ENCODE data around the gene TM2D1.
"Not testable (repeated sequence)": the region's sequence is repeated elsewhere in the genome, so short reads cannot be mapped to it uniquely, and the experiment has no call there.

TM2D1 gene

GRCh38 chr1:61676881-61677280 lies 48.1 kb downstream of the TM2D1 start:
- WGBS (ENCODE audit: insufficient coverage, insufficient read length), result no CpG with 5 or more reads among the region's 2 CpGs
- H3K4me3 ChIP-seq (ENCODE audit: low read length); H3K27me3 ChIP-seq (ENCODE audit: control insufficient read depth, insufficient read depth, low read length); DNase-seq (ENCODE audit: low read depth, low spot score); H3K27ac ChIP-seq (ENCODE audit: low read length); H3K4me1 ChIP-seq (ENCODE audit: control insufficient read depth, insufficient read depth, low read length); H3K9me3 ChIP-seq (ENCODE audit: control insufficient read depth, insufficient read depth, low read length); H3K36me3 ChIP-seq (ENCODE audit: control insufficient read depth, insufficient read depth, low read length): not testable (repeated sequence)

GRCh38 chr1:61674221-61674620 lies 50.7 kb downstream of the TM2D1 start:
- Histone ChIP-seq H3K27me3 (ENCODE audit: control insufficient read depth, insufficient read depth, low read length) (no peaks in the 10 kb centered on the region), H3K27ac (ENCODE audit: low read length) (no peak overlapping the region), H3K4me1 (ENCODE audit: control insufficient read depth, insufficient read depth, low read length) (no peaks in the 10 kb centered on the region), H3K4me3 (ENCODE audit: low read length) (no peak overlapping the region), H3K36me3 (ENCODE audit: control insufficient read depth, insufficient read depth, low read length) (no peaks in the 10 kb centered on the region), H3K9me3 (ENCODE audit: control insufficient read depth, insufficient read depth, low read length) (no peaks in the 10 kb centered on the region)
- DNase-seq (ENCODE audit: low read depth, low spot score), result no peak
- WGBS (ENCODE audit: insufficient coverage, insufficient read length), result no CpG with 5 or more reads among the region's 3 CpGs

DNA sequence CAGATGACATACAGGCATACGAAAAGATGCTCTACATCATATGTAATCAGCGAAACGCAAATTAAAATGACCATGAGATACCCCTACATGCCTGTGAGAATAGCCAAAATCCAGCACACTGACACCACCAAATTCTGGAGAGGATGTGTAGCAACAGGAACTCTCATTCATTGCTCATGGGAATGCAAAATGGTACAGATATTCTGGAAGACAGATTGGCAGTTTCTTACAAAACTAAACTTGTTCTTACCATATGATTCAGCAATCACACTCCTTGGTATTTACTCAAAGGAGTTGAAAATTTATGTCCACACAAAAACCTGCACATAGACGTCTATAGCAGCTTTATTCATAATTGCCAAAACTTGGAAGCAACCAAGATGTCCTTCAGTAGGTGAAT lies 52.6 kb downstream of the TM2D1 start:
- WGBS (ENCODE audit: insufficient coverage, insufficient read length), result no CpG with 5 or more reads among the region's 4 CpGs
- no peaks in the 10 kb centered on the region for H3K4me1 ChIP-seq (ENCODE audit: control insufficient read depth, insufficient read depth, low read length)
- H3K4me3 ChIP-seq (ENCODE audit: low read length), result no peak overlapping the region
- no peaks in the 10 kb centered on the region for H3K9me3 ChIP-seq (ENCODE audit: control insufficient read depth, insufficient read depth, low read length)
- no peak overlapping the region for H3K27ac ChIP-seq (ENCODE audit: low read length)
- DNase-seq (ENCODE audit: low read depth, low spot score), result no peak
- H3K27me3 ChIP-seq (ENCODE audit: control insufficient read depth, insufficient read depth, low read length), result no peaks in the 10 kb centered on the region
- no peaks in the 10 kb centered on the region for H3K36me3 ChIP-seq (ENCODE audit: control insufficient read depth, insufficient read depth, low read length)

DNA sequence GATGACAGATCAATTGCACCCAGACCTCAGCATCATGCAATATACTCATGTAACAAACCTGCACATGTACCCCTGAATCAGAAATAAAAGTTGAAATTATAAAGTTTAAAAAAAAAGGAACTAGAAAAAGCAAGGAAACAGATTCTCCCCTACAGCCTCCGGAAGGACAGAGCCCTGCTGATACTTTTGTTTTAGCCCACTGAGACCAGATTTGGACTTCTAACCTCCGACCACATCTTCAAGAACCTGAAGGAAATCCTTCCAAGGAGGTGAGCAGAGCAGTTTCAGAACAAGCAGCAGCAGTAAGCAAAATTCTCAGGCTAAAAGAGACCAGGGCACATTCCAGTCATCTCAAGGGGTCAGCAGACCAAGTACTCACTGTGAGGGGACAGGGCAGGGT lies 54.5 kb downstream of the TM2D1 start:
- no peak for DNase-seq (ENCODE audit: low read depth, low spot score)
- no CpG with 5 or more reads among the region's 2 CpGs for WGBS (ENCODE audit: insufficient coverage, insufficient read length)

DNA sequence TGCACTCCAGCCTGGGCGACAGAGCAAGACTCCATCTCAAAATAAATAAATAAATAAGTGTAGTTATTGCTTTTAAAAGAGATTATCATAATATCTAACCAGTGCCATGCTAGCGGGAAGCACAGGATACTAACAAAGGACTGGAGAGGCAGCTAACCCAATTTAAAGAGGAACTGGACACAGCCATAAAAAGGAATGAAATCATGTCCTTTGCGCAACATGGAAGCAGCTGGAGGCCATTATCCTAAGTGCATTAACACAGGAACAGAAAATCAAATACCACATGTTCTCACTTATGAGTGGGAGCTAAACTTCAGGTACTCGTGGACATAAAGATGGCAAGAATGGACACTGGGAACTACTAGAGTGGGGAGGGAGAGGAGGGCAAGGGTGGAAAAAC lies 54.9 kb downstream of the TM2D1 start:
- no peak for DNase-seq (ENCODE audit: low read depth, low spot score)
- WGBS (ENCODE audit: insufficient coverage, insufficient read length), result no CpG with 5 or more reads among the region's 4 CpGs
- H3K36me3 ChIP-seq (ENCODE audit: control insufficient read depth, insufficient read depth, low read length), result no peaks in the 10 kb centered on the region
- H3K4me1 ChIP-seq (ENCODE audit: control insufficient read depth, insufficient read depth, low read length), result no peaks in the 10 kb centered on the region
- no peak overlapping the region for H3K4me3 ChIP-seq (ENCODE audit: low read length)
- no peak overlapping the region for H3K27ac ChIP-seq (ENCODE audit: low read length)
- no peaks in the 10 kb centered on the region for H3K27me3 ChIP-seq (ENCODE audit: control insufficient read depth, insufficient read depth, low read length)
- no peaks in the 10 kb centered on the region for H3K9me3 ChIP-seq (ENCODE audit: control insufficient read depth, insufficient read depth, low read length)

More for the DNA sequence above, 54.5 kb downstream of the TM2D1 start:
- Histone ChIP-seq H3K27ac (ENCODE audit: low read length) (no peak overlapping the region), H3K4me3 (ENCODE audit: low read length) (no peak overlapping the region), H3K4me1 (ENCODE audit: control insufficient read depth, insufficient read depth, low read length) (no peaks in the 10 kb centered on the region), H3K27me3 (ENCODE audit: control insufficient read depth, insufficient read depth, low read length) (no peaks in the 10 kb centered on the region), H3K9me3 (ENCODE audit: control insufficient read depth, insufficient read depth, low read length) (no peaks in the 10 kb centered on the region), H3K36me3 (ENCODE audit: control insufficient read depth, insufficient read depth, low read length) (no peaks in the 10 kb centered on the region)

GRCh38 chr1:61659061-61659460 lies 65.9 kb downstream of the TM2D1 start:
- DNase-seq (ENCODE audit: low read depth, low spot score), result no peak
- WGBS (ENCODE audit: insufficient coverage, insufficient read length), result no CpG with 5 or more reads among the region's 2 CpGs

GRCh38 chr1:61655453-61655852 lies 69.5 kb downstream of the TM2D1 start:
- H3K27ac ChIP-seq (ENCODE audit: low read length), result no peak overlapping the region
- no peaks in the 10 kb centered on the region for H3K27me3 ChIP-seq (ENCODE audit: control insufficient read depth, insufficient read depth, low read length)
- H3K9me3 ChIP-seq (ENCODE audit: control insufficient read depth, insufficient read depth, low read length), result no peaks in the 10 kb centered on the region
- no CpG with 5 or more reads among the region's 3 CpGs for WGBS (ENCODE audit: insufficient coverage, insufficient read length)
- no peak for DNase-seq (ENCODE audit: low read depth, low spot score)
- no peak overlapping the region for H3K4me3 ChIP-seq (ENCODE audit: low read length)
- no peaks in the 10 kb centered on the region for H3K4me1 ChIP-seq (ENCODE audit: control insufficient read depth, insufficient read depth, low read length)
- H3K36me3 ChIP-seq (ENCODE audit: control insufficient read depth, insufficient read depth, low read length), result no peaks in the 10 kb centered on the region

More at GRCh38 chr1:61659061-61659460, 65.9 kb downstream of the TM2D1 start:
- Histone ChIP-seq H3K27ac (ENCODE audit: low read length) (no peak overlapping the region), H3K4me1 (ENCODE audit: control insufficient read depth, insufficient read depth, low read length) (no peaks in the 10 kb centered on the region), H3K4me3 (ENCODE audit: low read length) (no peak overlapping the region), H3K36me3 (ENCODE audit: control insufficient read depth, insufficient read depth, low read length) (no peaks in the 10 kb centered on the region), H3K9me3 (ENCODE audit: control insufficient read depth, insufficient read depth, low read length) (no peaks in the 10 kb centered on the region), H3K27me3 (ENCODE audit: control insufficient read depth, insufficient read depth, low read length) (no peaks in the 10 kb centered on the region)

DNA sequence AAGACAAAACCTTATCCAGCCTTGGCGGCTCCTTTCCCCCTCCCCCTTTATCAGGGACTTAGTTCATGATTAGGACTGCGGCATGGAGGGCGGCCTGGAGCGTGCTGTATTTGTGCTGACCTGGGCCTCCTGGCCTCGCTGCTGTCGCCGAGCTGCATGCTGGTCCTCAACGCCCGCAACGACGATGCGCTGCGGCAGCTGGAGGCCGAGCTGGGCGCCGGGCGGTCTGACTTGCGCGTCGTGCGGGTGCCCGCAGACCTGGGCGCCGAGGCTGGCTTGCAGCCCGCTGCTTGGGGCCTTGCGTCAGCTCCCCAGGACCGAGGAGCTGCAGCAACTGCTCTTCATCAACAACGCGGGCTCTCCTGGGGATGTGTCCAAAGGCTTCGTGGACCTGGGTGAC lies 70.9 kb downstream of the TM2D1 start:
- H3K9me3 ChIP-seq (ENCODE audit: control insufficient read depth, insufficient read depth, low read length), result no peaks in the 10 kb centered on the region
- no CpG with 5 or more reads among the region's 30 CpGs for WGBS (ENCODE audit: insufficient coverage, insufficient read length)

DNA sequence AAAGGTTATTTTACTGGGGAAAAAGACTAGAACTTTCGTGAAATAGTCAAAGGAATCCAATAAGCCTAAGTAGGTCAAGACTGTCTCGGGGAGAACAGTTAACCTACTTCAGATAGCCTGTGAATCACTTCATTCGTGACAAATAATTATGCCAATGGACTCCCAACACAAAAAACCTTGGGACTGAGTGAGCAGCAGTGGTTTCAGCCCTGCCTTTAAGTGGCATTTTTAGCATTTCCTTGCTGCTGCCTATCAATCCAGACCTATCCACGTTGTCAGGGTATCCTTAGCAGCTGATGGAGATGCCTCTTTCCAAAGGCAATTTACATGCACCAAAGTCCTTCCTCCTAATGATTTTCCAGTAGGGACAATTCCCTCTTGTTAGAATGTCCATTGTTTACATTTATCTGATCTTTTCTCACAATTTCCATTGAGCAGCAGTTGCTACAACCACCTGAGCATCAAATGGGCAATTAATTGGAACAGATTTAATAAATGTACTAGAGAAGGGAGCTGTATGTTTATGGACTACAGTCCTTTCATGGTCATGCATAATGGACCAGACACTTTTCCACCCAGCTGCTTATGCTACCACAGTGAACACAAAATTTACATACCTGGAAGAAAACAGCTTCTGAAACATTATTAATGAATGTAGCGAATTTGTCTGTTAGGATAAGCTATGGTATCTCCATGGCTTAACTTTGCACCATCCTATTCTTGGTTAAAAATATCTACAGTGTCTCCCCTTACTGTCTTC lies 75.8 kb downstream of the TM2D1 start:
- WGBS (ENCODE audit: insufficient coverage, insufficient read length), result no CpG with 5 or more reads among the region's 5 CpGs
- Histone ChIP-seq H3K27me3 (ENCODE audit: control insufficient read depth, insufficient read depth, low read length) (no peaks in the 10 kb centered on the region), H3K4me3 (ENCODE audit: low read length) (no peak overlapping the region), H3K9me3 (ENCODE audit: control insufficient read depth, insufficient read depth, low read length) (no peaks in the 10 kb centered on the region), H3K36me3 (ENCODE audit: control insufficient read depth, insufficient read depth, low read length) (no peaks in the 10 kb centered on the region), H3K4me1 (ENCODE audit: control insufficient read depth, insufficient read depth, low read length) (no peaks in the 10 kb centered on the region), H3K27ac (ENCODE audit: low read length) (no peak overlapping the region)
- no peak for DNase-seq (ENCODE audit: low read depth, low spot score)

More for the DNA sequence above, 70.9 kb downstream of the TM2D1 start:
- no peak overlapping the region for H3K27ac ChIP-seq (ENCODE audit: low read length)
- no peaks in the 10 kb centered on the region for H3K4me1 ChIP-seq (ENCODE audit: control insufficient read depth, insufficient read depth, low read length)
- H3K27me3 ChIP-seq (ENCODE audit: control insufficient read depth, insufficient read depth, low read length), result no peaks in the 10 kb centered on the region
- H3K4me3 ChIP-seq (ENCODE audit: low read length), result no peak overlapping the region
- no peak for DNase-seq (ENCODE audit: low read depth, low spot score)
- H3K36me3 ChIP-seq (ENCODE audit: control insufficient read depth, insufficient read depth, low read length), result no peaks in the 10 kb centered on the region

DNA sequence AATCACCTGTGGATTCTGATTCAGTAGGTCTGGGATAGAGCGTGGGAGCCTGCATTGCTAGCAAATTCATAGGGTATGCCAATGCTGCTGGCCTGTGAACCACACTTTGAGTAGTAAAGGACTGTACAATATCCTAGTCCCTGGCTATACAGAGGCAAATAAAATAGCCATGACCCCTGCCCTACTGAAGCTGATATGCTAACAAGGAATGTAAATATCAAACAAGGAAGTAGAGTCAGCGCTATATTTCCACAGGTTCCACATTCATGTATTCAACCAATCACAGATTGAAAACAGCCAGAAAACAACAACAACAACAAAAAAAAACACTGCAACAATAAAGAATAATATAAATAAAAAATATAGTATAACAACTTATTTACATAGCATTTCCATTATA lies 77.8 kb downstream of the TM2D1 start:
- Histone ChIP-seq H3K4me3 (ENCODE audit: low read length) (no peak overlapping the region), H3K27ac (ENCODE audit: low read length) (no peak overlapping the region), H3K4me1 (ENCODE audit: control insufficient read depth, insufficient read depth, low read length) (no peaks in the 10 kb centered on the region), H3K27me3 (ENCODE audit: control insufficient read depth, insufficient read depth, low read length) (no peaks in the 10 kb centered on the region), H3K36me3 (ENCODE audit: control insufficient read depth, insufficient read depth, low read length) (no peaks in the 10 kb centered on the region), H3K9me3 (ENCODE audit: control insufficient read depth, insufficient read depth, low read length) (no peaks in the 10 kb centered on the region)
- no CpG with 5 or more reads among the region's 2 CpGs for WGBS (ENCODE audit: insufficient coverage, insufficient read length)
- no peak for DNase-seq (ENCODE audit: low read depth, low spot score)

- no peaks in the 10 kb centered on the region for H3K9me3 ChIP-seq (ENCODE audit: control insufficient read depth, insufficient read depth, low read length)
- no peak overlapping the region for H3K27ac ChIP-seq (ENCODE audit: low read length)
- H3K4me3 ChIP-seq (ENCODE audit: low read length), result no peak overlapping the region
- H3K36me3 ChIP-seq (ENCODE audit: control insufficient read depth, insufficient read depth, low read length), result no peaks in the 10 kb centered on the region
- WGBS (ENCODE audit: insufficient coverage, insufficient read length), result no CpG with 5 or more reads among the region's 4 CpGs
- H3K4me1 ChIP-seq (ENCODE audit: control insufficient read depth, insufficient read depth, low read length), result peaks cover 4% of the 10 kb centered on the region; the same call in 1 of the 2 replicates
- DNase-seq (ENCODE audit: low read depth, low spot score), result no peak
- H3K27me3 ChIP-seq (ENCODE audit: control insufficient read depth, insufficient read depth, low read length), result no peaks in the 10 kb centered on the region
These were observed 79.5 kb downstream of the TM2D1 start for GRCh38 chr1:61645476-61645875.
